ENCODE results near the gene TNP1.

TNP1 gene

GRCh38 chr2:216838151-216838550, 21.7 kb downstream of the TNP1 start:
- Mint-ChIP-seq H3K27ac (no peak overlapping the region), H3K4me1 (ENCODE audit: low read depth) (no peaks in the 10 kb centered on the region), H3K27me3 (peaks cover 28% of the 10 kb centered on the region), H3K4me3 (no peak overlapping the region), H3K9me3 (no peaks in the 10 kb centered on the region), H3K36me3 (ENCODE audit: low read depth) (no peaks in the 10 kb centered on the region)

- no peak overlapping the region for H3K4me3 Mint-ChIP-seq
- no peaks in the 10 kb centered on the region for H3K9me3 Mint-ChIP-seq
- no peak overlapping the region for H3K27ac Mint-ChIP-seq
- no peaks in the 10 kb centered on the region for H3K4me1 Mint-ChIP-seq (ENCODE audit: low read depth)
- peaks cover 28% of the 10 kb centered on the region for H3K27me3 Mint-ChIP-seq
- H3K36me3 Mint-ChIP-seq (ENCODE audit: low read depth), result no peaks in the 10 kb centered on the region
Measured at GRCh38 chr2:216837740-216838139, 22.1 kb downstream of the TNP1 start.

- no peaks in the 10 kb centered on the region for H3K9me3 Mint-ChIP-seq
- peaks cover 38% of the 10 kb centered on the region for H3K27me3 Mint-ChIP-seq
- no peaks in the 10 kb centered on the region for H3K36me3 Mint-ChIP-seq (ENCODE audit: low read depth)
- H3K4me1 Mint-ChIP-seq (ENCODE audit: low read depth), result no peaks in the 10 kb centered on the region
- no peak overlapping the region for H3K4me3 Mint-ChIP-seq
- no peak overlapping the region for H3K27ac Mint-ChIP-seq
Measured at GRCh38 chr2:216833061-216833460, 26.8 kb downstream of the TNP1 start.

GRCh38 chr2:216830346-216830745, 29.5 kb downstream of the TNP1 start:
- H3K27ac Mint-ChIP-seq, result no peak overlapping the region

GRCh38 chr2:216829533-216829932, 30.3 kb downstream of the TNP1 start:
- peaks cover 25% of the 10 kb centered on the region for H3K27me3 Mint-ChIP-seq
- H3K4me3 Mint-ChIP-seq, result no peak overlapping the region
- no peaks in the 10 kb centered on the region for H3K36me3 Mint-ChIP-seq (ENCODE audit: low read depth)
- no peaks in the 10 kb centered on the region for H3K9me3 Mint-ChIP-seq
- no peaks in the 10 kb centered on the region for H3K4me1 Mint-ChIP-seq (ENCODE audit: low read depth)
- no peak overlapping the region for H3K27ac Mint-ChIP-seq

More at GRCh38 chr2:216830346-216830745, 29.5 kb downstream of the TNP1 start:
- Mint-ChIP-seq H3K4me3 (no peak overlapping the region), H3K9me3 (no peaks in the 10 kb centered on the region), H3K27me3 (peaks cover 33% of the 10 kb centered on the region), H3K4me1 (ENCODE audit: low read depth) (no peaks in the 10 kb centered on the region), H3K36me3 (ENCODE audit: low read depth) (no peaks in the 10 kb centered on the region)

- Mint-ChIP-seq H3K36me3 (ENCODE audit: low read depth) (no peaks in the 10 kb centered on the region), H3K27me3 (peaks cover 21% of the 10 kb centered on the region), H3K4me3 (no peak overlapping the region)
Measured at GRCh38 chr2:216827073-216827720, 32.7 kb downstream of the TNP1 start.

GRCh38 chr2:216822470-216822869, 37.4 kb downstream of the TNP1 start:
- H3K27ac Mint-ChIP-seq, result no peak overlapping the region

More at GRCh38 chr2:216827073-216827720, 32.7 kb downstream of the TNP1 start:
- Mint-ChIP-seq H3K9me3 (no peaks in the 10 kb centered on the region), H3K4me1 (ENCODE audit: low read depth) (no peaks in the 10 kb centered on the region), H3K27ac (no peak overlapping the region)

GRCh38 chr2:216820709-216821108, 39.2 kb downstream of the TNP1 start:
- peaks cover 15% of the 10 kb centered on the region for H3K27me3 Mint-ChIP-seq
- no peaks in the 10 kb centered on the region for H3K9me3 Mint-ChIP-seq
- H3K4me1 Mint-ChIP-seq (ENCODE audit: low read depth), result no peaks in the 10 kb centered on the region
- H3K27ac Mint-ChIP-seq, result no peak overlapping the region
- H3K4me3 Mint-ChIP-seq, result no peak overlapping the region
- H3K36me3 Mint-ChIP-seq (ENCODE audit: low read depth), result no peaks in the 10 kb centered on the region

More at GRCh38 chr2:216822470-216822869, 37.4 kb downstream of the TNP1 start:
- H3K4me1 Mint-ChIP-seq (ENCODE audit: low read depth), result no peaks in the 10 kb centered on the region
- no peaks in the 10 kb centered on the region for H3K36me3 Mint-ChIP-seq (ENCODE audit: low read depth)
- H3K4me3 Mint-ChIP-seq, result no peak overlapping the region
- H3K9me3 Mint-ChIP-seq, result no peaks in the 10 kb centered on the region
- peaks cover 20% of the 10 kb centered on the region for H3K27me3 Mint-ChIP-seq

- no peak overlapping the region for H3K4me3 Mint-ChIP-seq
- H3K27ac Mint-ChIP-seq, result no peak overlapping the region
- no peaks in the 10 kb centered on the region for H3K9me3 Mint-ChIP-seq
- H3K27me3 Mint-ChIP-seq, result peaks cover 16% of the 10 kb centered on the region
- no peaks in the 10 kb centered on the region for H3K4me1 Mint-ChIP-seq (ENCODE audit: low read depth)
- no peaks in the 10 kb centered on the region for H3K36me3 Mint-ChIP-seq (ENCODE audit: low read depth)
Measured at GRCh38 chr2:216819766-216820165, 40.1 kb downstream of the TNP1 start.

- Mint-ChIP-seq H3K4me3 (no peak overlapping the region), H3K36me3 (ENCODE audit: low read depth) (no peaks in the 10 kb centered on the region), H3K27ac (no peak overlapping the region), H3K4me1 (ENCODE audit: low read depth) (no peaks in the 10 kb centered on the region), H3K9me3 (no peaks in the 10 kb centered on the region), H3K27me3 (peaks cover 16% of the 10 kb centered on the region)
Measured at GRCh38 chr2:216819055-216819454, 40.8 kb downstream of the TNP1 start.

- Mint-ChIP-seq H3K27me3 (no peaks in the 10 kb centered on the region), H3K27ac (no peak overlapping the region), H3K4me3 (no peak overlapping the region), H3K9me3 (no peaks in the 10 kb centered on the region), H3K36me3 (ENCODE audit: low read depth) (no peaks in the 10 kb centered on the region), H3K4me1 (ENCODE audit: low read depth) (no peaks in the 10 kb centered on the region)
Measured at GRCh38 chr2:216810399-216811160, 49.3 kb downstream of the TNP1 start.

All from stimulated activated naive CD8-positive, alpha-beta T cell treated with anti-CD3 and anti-CD28 coated beads, Interleukin-15, Interleukin-2, amounts not matched to agents 100 ng/mL and 50 ng/mL, for 24 hours (primary cell).